ENCODE results near the gene MPO. TPM values are rescaled to one million over a fixed set of nuclear protein-coding genes. Genes with fewer than 3 reads are reported as not detected.
A peak's percentile ranks its signal among the peaks of the same experiment; 100 is the strongest.

Gene MPO
- total RNA-seq, 4 donors from 2014 or later = not detected

- Histone ChIP-seq H3K9me3 (no peaks in the 10 kb centered on the region), H3K27me3 (peaks cover 11% of the 10 kb centered on the region), H3K4me3 (peak overlapping the region; percentile 78), H3K36me3 (no peaks in the 10 kb centered on the region), H3K4me1 (peaks cover 19% of the 10 kb centered on the region), H3K27ac (peak overlapping the region; percentile 8)
- 15% methylated on average over 17 of the region's 66 CpGs for WGBS
- DNase-seq (ENCODE audit: low spot score in 2 of 2) = no peak
- TF ChIP-seq CTCF (IDR thresholded peaks at IDR 0.05) (no peak), EP300 (IDR thresholded peaks at IDR 0.05) (no peak), POLR2A (IDR thresholded peaks at IDR 0.05) (no peak), POLR2AphosphoS5 (IDR thresholded peaks at IDR 0.05) (no peak)
These were observed 43.9 kb upstream of the MPO start for GRCh38 chr17:58324409-58325288.

- no peak for TF ChIP-seq POLR2AphosphoS5 (IDR thresholded peaks at IDR 0.05)
- no peak for TF ChIP-seq EP300 (IDR thresholded peaks at IDR 0.05)
- TF ChIP-seq CTCF (IDR thresholded peaks at IDR 0.05) = no peak
- TF ChIP-seq POLR2A (IDR thresholded peaks at IDR 0.05) = no peak
- Histone ChIP-seq H3K27me3 (peaks cover 11% of the 10 kb centered on the region), H3K36me3 (no peaks in the 10 kb centered on the region), H3K4me1 (peaks cover 19% of the 10 kb centered on the region), H3K27ac (peak overlapping the region; percentile 8), H3K4me3 (peak overlapping the region; percentile 78), H3K9me3 (no peaks in the 10 kb centered on the region)
- 0% methylated on average over 4 of the region's 13 CpGs for WGBS
- no peak for DNase-seq (ENCODE audit: low spot score in 2 of 2)
These were observed 43.3 kb upstream of the MPO start for GRCh38 chr17:58324056-58324408.

- Histone ChIP-seq H3K36me3 (no peaks in the 10 kb centered on the region), H3K4me1 (peaks cover 19% of the 10 kb centered on the region), H3K9me3 (no peaks in the 10 kb centered on the region), H3K4me3 (peak overlapping the region; percentile 78), H3K27me3 (peaks cover 11% of the 10 kb centered on the region), H3K27ac (no peak overlapping the region)
- TF ChIP-seq POLR2AphosphoS5 (IDR thresholded peaks at IDR 0.05) (no peak), EP300 (IDR thresholded peaks at IDR 0.05) (no peak), CTCF (IDR thresholded peaks at IDR 0.05) (no peak)
- no peak for DNase-seq (ENCODE audit: low spot score in 2 of 2)
- 73% methylated on average over 4 of the region's 8 CpGs for WGBS
These were observed 42.8 kb upstream of the MPO start for GRCh38 chr17:58323366-58324055.

GRCh38 chr17:58322581-58323185 is 41.9 kb upstream of the MPO start:
- peaks cover 19% of the 10 kb centered on the region for H3K4me1 ChIP-seq
- 93% methylated on average over 5 of the region's 9 CpGs for WGBS
- no peak for TF ChIP-seq EP300 (IDR thresholded peaks at IDR 0.05)
- TF ChIP-seq CTCF (IDR thresholded peaks at IDR 0.05) = no peak
- TF ChIP-seq POLR2A (IDR thresholded peaks at IDR 0.05) = no peak
- TF ChIP-seq POLR2AphosphoS5 (IDR thresholded peaks at IDR 0.05) = no peak
- DNase-seq (ENCODE audit: low spot score in 2 of 2) = no peak
- no peak overlapping the region for H3K4me3 ChIP-seq
- peaks cover 7% of the 10 kb centered on the region for H3K27me3 ChIP-seq
- no peak overlapping the region for H3K27ac ChIP-seq
- no peaks in the 10 kb centered on the region for H3K9me3 ChIP-seq
- H3K36me3 ChIP-seq = no peaks in the 10 kb centered on the region
